Adrenal gland (tissue), 5 donors: ENCODE measurements around the gene HJV.

ENCODE experiments used
- CTCF ChIP-seq, 6 experiments: fragments of 450-650 bp in 4 of 6; fragments of 200-600 bp in 2 of 6; sonication (generic) in 1 of 6; IDR thresholded peaks; 1 replicate in 5 of 6; 2 replicates in 1 of 6; pipeline versions ENCODE4 v1.5.1 to v1.8.0; 2016 to 2021; ENCODE audit warnings: antibody characterized with exemption in 6 of 6, mild to moderate bottlenecking in 2 of 6, moderate library complexity in 1 of 6
- POLR2A ChIP-seq, 2 donors: fragments of 450-650 bp; IDR thresholded peaks; one replicate each; pipeline ENCODE4 v1.6.1; 2017; ENCODE audit warnings: antibody characterized with exemption in 2 of 2, mild to moderate bottlenecking in 2 of 2, moderate library complexity in 1 of 2
- donor health status: DM: no; HTN: no; CAD: no.

GRCh38 chr1:145997718-145998023, 23.9 kb downstream of the HJV start:
- TF ChIP-seq POLR2A (IDR thresholded peaks at IDR 0.05) (no peak), CTCF (IDR thresholded peaks at IDR 0.05) (peak in 3 of 6 experiments; percentile 10 to 16 (median 12))
